22Rv1 (cell line): ENCODE data around the gene MAST1.

Source experiments
- CTCF ChIP-seq: fragments of 450-650 bp; IDR thresholded peaks from 2 replicates; pipeline ENCODE4 v1.5.1; 2017; ENCODE audit warnings: mild to moderate bottlenecking
- ZFX ChIP-seq: fragments of 450-650 bp; IDR thresholded peaks from 2 replicates; pipeline ENCODE4 v1.6.1; 2017; ENCODE audit warnings: antibody characterized with exemption, borderline replicate concordance

DNA sequence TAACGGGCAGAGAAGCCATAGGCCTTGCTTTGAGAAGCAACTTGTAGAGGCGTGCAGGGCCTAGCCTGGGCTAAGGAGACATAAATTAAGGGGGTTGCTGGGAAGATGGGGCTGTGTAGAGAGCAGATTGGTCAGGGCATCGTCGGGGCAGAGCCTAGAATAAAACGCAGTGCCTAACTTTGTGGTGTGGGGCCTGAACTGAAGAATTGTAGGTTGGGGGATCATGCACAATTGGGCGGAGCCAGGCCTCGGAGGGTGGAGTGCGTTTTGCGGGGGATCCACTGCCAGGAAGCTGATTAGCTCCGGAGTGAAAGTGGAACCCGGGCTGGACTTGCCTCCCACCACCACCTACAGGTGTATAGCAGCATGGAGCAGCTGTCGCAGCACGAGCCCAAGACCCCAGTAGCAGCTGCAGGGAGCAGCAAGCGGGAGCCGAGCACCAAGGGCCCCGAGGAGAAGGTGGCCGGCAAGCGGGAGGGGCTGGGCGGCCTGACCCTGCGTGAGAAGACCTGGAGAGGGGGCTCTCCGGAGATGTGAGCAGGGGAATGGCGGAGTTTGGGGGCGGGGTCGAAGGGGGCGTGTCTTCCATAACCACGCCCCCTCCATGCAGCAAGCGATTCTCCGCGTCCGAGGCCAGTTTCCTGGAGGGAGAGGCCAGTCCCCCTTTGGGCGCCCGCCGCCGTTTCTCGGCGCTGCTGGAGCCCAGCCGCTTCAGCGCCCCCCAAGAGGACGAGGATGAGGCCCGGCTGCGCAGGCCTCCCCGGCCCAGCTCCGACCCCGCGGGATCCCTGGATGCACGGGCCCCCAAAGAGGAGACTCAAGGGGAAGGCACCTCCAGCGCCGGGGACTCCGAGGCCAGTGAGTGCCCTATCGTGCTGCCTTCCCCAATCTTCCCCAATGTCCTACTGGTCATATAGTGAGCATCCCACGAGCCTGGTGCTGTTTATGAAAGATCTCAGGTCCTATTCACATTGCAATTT, 29.1 kb downstream of the MAST1 start:
- TF ChIP-seq ZFX (no peak), CTCF (peak; percentile 31)
